Measurements from ENCODE around the gene PLSCR4.

DNA sequence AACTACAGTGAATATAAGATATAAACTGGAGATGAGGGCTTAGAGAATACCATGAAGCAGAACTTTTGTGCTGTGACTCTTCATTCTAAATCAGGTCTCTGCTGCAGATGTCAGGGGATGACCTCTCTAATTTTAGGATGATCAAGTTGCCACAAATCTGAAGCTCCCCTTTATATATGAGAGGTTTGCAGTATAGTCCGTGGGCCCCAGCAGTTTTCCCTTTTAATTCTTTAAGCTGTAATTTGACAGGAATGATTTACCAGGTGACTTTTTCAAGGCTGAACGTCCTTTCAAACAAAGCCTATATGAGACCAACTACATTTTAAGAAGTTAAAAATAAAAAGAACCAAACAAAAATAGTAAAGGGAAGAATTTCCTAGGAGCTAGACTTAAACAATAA is 85.0 kb downstream of the PLSCR4 start:
- TF ChIP-seq HOXA7 (CRISPR knock-in tag; IDR thresholded peaks at IDR 0.05) (0 out of 2 replicates have a peak, but pooled peaks have one; percentile 32), HOXB13 (CRISPR knock-in tag; IDR thresholded peaks at IDR 0.05; ENCODE audit: low read depth) (0 out of 2 replicates have a peak, but pooled peaks have one; percentile 24), CTCF (IDR thresholded peaks at IDR 0.05) (no peak), RNF2 (IDR thresholded peaks at IDR 0.05; ENCODE audit: borderline replicate concordance, low read depth) (no peak), TP53 (CRISPR knock-in tag; IDR thresholded peaks at IDR 0.05) (no peak), ELK1 (IDR thresholded peaks at IDR 0.05; ENCODE audit: low read depth, low read length) (no peak), POLR2A (IDR thresholded peaks at IDR 0.05; ENCODE audit: low read length) (no peak), HEYL (CRISPR knock-in tag; IDR thresholded peaks at IDR 0.05) (no peak)
- TF ChIP-seq, protein P1, sequence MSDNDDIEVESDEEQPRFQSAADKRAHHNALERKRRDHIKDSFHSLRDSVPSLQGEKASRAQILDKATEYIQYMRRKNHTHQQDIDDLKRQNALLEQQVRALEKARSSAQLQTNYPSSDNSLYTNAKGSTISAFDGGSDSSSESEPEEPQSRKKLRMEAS (IDR thresholded peaks at IDR 0.05), result no peak
- TF ChIP-seq, protein P2, sequence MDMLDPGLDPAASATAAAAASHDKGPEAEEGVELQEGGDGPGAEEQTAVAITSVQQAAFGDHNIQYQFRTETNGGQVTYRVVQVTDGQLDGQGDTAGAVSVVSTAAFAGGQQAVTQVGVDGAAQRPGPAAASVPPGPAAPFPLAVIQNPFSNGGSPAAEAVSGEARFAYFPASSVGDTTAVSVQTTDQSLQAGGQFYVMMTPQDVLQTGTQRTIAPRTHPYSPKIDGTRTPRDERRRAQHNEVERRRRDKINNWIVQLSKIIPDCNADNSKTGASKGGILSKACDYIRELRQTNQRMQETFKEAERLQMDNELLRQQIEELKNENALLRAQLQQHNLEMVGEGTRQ (IDR thresholded peaks at IDR 0.05), result no peak

All from A549 (cell line).